Bronchial epithelial cell (primary cell): Measurements from ENCODE around the gene ERFL. TPM values are rescaled to one million over a fixed set of nuclear protein-coding genes. Genes with fewer than 3 reads are reported as not detected.
"Not testable (repeated sequence)": the region's sequence is repeated elsewhere in the genome, so short reads cannot be mapped to it uniquely, and the experiment has no call there.

ENCODE experiments used
- DNase-seq: peaks from one replicate; pipeline ENCODE4 v3.0.0-alpha.2; 2010; ENCODE audit warnings: low read depth
- FAIRE-seq: peaks from 2 replicates; lab custom pipeline; 2011; peaks lifted over from hg19 to GRCh38; lab: Jason Lieb, UNC
- H3K27me3 ChIP-seq: 2 replicates; pipeline ENCODE4 v1.5.1; 2011; ENCODE audit warnings: low read length; ENCODE audit not compliant: control insufficient read depth, insufficient read depth
- H3K36me3 ChIP-seq: 2 replicates; pipeline ENCODE4 v1.5.1; 2011; ENCODE audit warnings: low read length; ENCODE audit not compliant: control insufficient read depth, insufficient read depth
- H3K4me3 ChIP-seq: 2 replicates; pipeline ENCODE4 v1.5.1; 2011; ENCODE audit warnings: mild to moderate bottlenecking, low read depth, low read length, control low read depth
- CTCF ChIP-seq: IDR thresholded peaks from 2 replicates; pipeline ENCODE4 v1.5.1; 2011; ENCODE audit warnings: mild to moderate bottlenecking, moderate library complexity, low read length, control low read depth, inconsistent platforms; ENCODE audit not compliant: insufficient read depth, severe bottlenecking
- total RNA-seq: library from RNA; depleted of rRNA; stranded (reverse); fragments of >200 nt; gene quantifications from 2 replicates; pipeline ENCODE4 v1.2.1, GENCODE V29; 2014

Gene ERFL
- total RNA-seq, 1 donor from 2014 or later, result under 0.01 TPM

DNA sequence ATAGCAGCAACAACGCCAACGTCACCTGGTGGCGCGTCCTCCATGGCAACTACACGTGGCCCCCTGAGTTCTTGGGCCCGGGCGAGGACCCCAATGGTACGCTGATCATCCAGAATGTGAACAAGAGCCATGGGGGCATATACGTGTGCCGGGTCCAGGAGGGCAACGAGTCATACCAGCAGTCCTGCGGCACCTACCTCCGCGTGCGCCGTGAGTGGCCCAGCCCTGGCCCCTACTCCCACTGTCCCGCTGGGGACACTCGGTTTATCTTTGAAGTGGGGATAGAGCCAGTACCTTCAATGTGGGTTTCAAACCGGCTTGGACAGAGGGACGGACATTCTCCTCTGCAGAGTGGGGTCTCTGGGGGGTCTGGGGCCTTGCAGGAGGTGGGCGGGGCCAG, 49.2 kb downstream of the ERFL start:
- Histone ChIP-seq H3K4me3 (no peak overlapping the region), H3K27me3 (no peaks in the 10 kb centered on the region), H3K36me3 (no peaks in the 10 kb centered on the region)
- DNase-seq (no peak), FAIRE-seq (no peak)
- no peak for TF ChIP-seq CTCF

GRCh38 chr19:41877916-41878905, 50.0 kb downstream of the ERFL start:
- no peaks in the 10 kb centered on the region for H3K27me3 ChIP-seq
- H3K4me3 ChIP-seq, result no peak overlapping the region
- DNase-seq, result no peak
- no peak for TF ChIP-seq CTCF
- no peaks in the 10 kb centered on the region for H3K36me3 ChIP-seq
- FAIRE-seq, result no peak

- DNase-seq (no peak), FAIRE-seq (no peak)
- Histone ChIP-seq H3K36me3 (no peaks in the 10 kb centered on the region), H3K4me3 (no peak within 1 kb of the TSS), H3K27me3 (no peaks in the 10 kb centered on the region)
- TF ChIP-seq CTCF, result no peak
These were observed 51.1 kb downstream of the ERFL start, which contains the start of gene CD79A for GRCh38 chr19:41876847-41877832. Gene CD79A (plus strand): TSS chr19:41877279. CDS start chr19:41877305, 26 bp downstream.

GRCh38 chr19:41875973-41876372, 52.3 kb downstream of the ERFL start:
- FAIRE-seq, DNase-seq, H3K36me3 ChIP-seq, H3K4me3 ChIP-seq, H3K27me3 ChIP-seq: not testable (repeated sequence)

DNA sequence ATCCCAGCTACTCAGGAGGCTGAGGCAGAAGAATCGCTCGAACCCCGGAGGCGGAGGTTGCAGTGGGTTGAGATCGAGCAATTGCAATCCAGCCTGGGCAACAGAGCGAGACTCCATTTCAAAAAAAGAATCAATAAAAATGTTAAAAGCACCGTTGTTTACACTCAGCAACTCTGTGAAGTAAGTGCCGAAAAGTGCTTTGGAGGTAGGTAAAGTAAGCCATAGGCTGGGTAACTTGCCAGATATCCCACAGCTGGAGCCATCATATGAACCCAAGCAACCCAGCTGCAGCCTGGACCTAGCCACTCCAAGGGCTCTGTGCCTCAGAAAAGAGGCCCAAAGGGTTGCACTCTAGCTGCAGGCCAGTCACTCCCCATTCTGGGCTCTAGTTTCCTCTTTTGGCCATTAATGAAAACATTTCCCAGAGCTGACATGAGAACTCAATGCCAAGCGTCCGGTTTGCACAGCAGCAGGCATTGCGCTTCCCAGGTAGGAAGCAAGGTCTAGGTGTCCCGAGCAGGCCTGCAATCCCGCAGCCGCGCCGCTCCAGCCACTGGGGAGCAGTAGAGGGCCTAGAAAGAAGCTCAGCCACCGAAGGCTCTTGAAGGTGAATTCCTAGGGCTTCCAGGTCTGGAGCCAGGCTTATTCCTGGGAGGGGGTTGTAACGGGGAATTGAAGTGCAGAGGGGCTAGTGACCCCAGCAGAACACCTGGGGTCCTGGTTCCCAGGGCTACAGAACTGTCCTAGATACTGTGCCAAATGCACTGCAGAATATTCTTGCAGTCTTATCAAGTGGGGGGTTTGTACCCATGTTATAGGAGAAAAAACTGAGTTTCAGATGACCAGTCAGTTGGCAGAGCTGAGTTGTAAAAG, 55.2 kb downstream of the ERFL start:
- peaks cover 27% of the 10 kb centered on the region for H3K36me3 ChIP-seq
- TF ChIP-seq CTCF, result peak; percentile 89
- peak; percentile 13 for FAIRE-seq
- H3K27me3 ChIP-seq, result no peaks in the 10 kb centered on the region
- DNase-seq, result peak; percentile 72
- H3K4me3 ChIP-seq, result no peak overlapping the region
